Measurements from ENCODE around the gene PALD1. TPM values are rescaled to one million over a fixed set of nuclear protein-coding genes. Genes with fewer than 3 reads are reported as not detected.

Gene PALD1
- total RNA-seq, 1 experiment from 2014 or later = 33.1 TPM

DNA sequence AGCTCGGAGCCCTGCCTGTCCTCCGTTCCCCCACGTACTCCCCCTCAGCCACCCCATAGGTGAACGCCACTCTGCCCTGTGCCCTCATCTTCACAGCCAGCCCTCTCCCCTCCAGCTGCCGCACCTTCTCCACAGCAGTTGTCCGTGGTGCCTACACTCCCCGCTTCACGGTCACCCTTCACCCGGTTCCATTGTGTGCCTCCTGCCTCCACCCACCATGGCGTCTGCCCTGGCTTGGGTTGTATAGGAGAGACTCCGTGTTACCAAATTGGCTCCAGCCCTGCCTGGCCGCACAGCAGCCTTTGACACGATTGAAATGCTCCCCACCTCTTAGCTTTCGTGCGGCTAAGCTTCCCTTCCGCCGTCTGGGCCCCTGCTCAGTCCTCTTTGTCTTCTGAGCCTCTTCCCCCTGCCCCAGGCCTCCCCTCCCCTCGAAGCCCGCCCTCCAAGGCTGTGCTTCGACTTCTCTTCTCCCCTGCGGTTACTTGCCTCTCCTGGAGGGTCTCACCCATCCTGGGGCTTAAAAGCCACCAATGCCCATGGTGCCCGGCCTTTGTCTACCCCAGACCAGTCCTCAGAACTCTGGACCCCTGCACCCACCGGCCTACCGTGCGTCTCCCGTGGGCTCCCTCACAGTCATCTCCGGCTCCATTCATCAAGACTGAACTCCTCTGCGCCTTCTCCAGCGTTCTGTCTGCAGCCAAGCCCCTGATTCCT is 18.6 kb upstream of the PALD1 start:
- H3K9me2 ChIP-seq (ENCODE audit: insufficient read depth) = no peaks in the 10 kb centered on the region
- H2AFZ ChIP-seq (ENCODE audit: low read depth, low read length, poor library complexity, severe bottlenecking) = no peak overlapping the region
- H3K27ac ChIP-seq (ENCODE audit: low read depth, low read length) = no peak overlapping the region
- H3K9ac ChIP-seq (ENCODE audit: low read length) = no peak overlapping the region
- TF ChIP-seq SIN3A (IDR thresholded peaks at IDR 0.05; ENCODE audit: low read depth) (no peak), CEBPB (IDR thresholded peaks at IDR 0.05; ENCODE audit: low read depth) (no peak), ZFX (IDR thresholded peaks at IDR 0.05) (no peak), FOSL1 (IDR thresholded peaks at IDR 0.05; ENCODE audit: low read depth) (no peak), YY1 (IDR thresholded peaks at IDR 0.05; ENCODE audit: extremely low read depth, insufficient replicate concordance, low read depth, low read length) (no peak), EGR1 (IDR thresholded peaks at IDR 0.05; ENCODE audit: low read depth) (no peak), MAX (IDR thresholded peaks at IDR 0.05) (no peak), RAD21 (IDR thresholded peaks at IDR 0.05; ENCODE audit: low read depth) (no peak), CBX3 (IDR thresholded peaks at IDR 0.05; ENCODE audit: low read depth) (no peak), POLR2A (IDR thresholded peaks at IDR 0.05; ENCODE audit: borderline replicate concordance, extremely low read depth, insufficient read depth, insufficient read length) (no peak), EZH2 (IDR thresholded peaks at IDR 0.05) (no peak), JUND (IDR thresholded peaks at IDR 0.05) (no peak), ELF1 (IDR thresholded peaks at IDR 0.05; ENCODE audit: borderline replicate concordance, low read depth) (no peak), TCF7L2 (IDR thresholded peaks at IDR 0.05; ENCODE audit: borderline replicate concordance, extremely low read depth, insufficient read depth, insufficient read length) (no peak), EZH2phosphoT487 (IDR thresholded peaks at IDR 0.05; ENCODE audit: borderline replicate concordance) (no peak), SRF (IDR thresholded peaks at IDR 0.05; ENCODE audit: low read depth) (no peak), SP1 (IDR thresholded peaks at IDR 0.05; ENCODE audit: low read depth) (no peak)
- TF ChIP-seq, protein P1, sequence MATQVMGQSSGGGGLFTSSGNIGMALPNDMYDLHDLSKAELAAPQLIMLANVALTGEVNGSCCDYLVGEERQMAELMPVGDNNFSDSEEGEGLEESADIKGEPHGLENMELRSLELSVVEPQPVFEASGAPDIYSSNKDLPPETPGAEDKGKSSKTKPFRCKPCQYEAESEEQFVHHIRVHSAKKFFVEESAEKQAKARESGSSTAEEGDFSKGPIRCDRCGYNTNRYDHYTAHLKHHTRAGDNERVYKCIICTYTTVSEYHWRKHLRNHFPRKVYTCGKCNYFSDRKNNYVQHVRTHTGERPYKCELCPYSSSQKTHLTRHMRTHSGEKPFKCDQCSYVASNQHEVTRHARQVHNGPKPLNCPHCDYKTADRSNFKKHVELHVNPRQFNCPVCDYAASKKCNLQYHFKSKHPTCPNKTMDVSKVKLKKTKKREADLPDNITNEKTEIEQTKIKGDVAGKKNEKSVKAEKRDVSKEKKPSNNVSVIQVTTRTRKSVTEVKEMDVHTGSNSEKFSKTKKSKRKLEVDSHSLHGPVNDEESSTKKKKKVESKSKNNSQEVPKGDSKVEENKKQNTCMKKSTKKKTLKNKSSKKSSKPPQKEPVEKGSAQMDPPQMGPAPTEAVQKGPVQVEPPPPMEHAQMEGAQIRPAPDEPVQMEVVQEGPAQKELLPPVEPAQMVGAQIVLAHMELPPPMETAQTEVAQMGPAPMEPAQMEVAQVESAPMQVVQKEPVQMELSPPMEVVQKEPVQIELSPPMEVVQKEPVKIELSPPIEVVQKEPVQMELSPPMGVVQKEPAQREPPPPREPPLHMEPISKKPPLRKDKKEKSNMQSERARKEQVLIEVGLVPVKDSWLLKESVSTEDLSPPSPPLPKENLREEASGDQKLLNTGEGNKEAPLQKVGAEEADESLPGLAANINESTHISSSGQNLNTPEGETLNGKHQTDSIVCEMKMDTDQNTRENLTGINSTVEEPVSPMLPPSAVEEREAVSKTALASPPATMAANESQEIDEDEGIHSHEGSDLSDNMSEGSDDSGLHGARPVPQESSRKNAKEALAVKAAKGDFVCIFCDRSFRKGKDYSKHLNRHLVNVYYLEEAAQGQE (IDR thresholded peaks at IDR 0.05; ENCODE audit: low read depth) = no peak
- TF ChIP-seq, protein P2, sequence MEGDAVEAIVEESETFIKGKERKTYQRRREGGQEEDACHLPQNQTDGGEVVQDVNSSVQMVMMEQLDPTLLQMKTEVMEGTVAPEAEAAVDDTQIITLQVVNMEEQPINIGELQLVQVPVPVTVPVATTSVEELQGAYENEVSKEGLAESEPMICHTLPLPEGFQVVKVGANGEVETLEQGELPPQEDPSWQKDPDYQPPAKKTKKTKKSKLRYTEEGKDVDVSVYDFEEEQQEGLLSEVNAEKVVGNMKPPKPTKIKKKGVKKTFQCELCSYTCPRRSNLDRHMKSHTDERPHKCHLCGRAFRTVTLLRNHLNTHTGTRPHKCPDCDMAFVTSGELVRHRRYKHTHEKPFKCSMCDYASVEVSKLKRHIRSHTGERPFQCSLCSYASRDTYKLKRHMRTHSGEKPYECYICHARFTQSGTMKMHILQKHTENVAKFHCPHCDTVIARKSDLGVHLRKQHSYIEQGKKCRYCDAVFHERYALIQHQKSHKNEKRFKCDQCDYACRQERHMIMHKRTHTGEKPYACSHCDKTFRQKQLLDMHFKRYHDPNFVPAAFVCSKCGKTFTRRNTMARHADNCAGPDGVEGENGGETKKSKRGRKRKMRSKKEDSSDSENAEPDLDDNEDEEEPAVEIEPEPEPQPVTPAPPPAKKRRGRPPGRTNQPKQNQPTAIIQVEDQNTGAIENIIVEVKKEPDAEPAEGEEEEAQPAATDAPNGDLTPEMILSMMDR (IDR thresholded peaks at IDR 0.05 in 2 of 3, conservative IDR thresholded peaks at IDR 0.05 in 1 of 3; ENCODE audit: borderline replicate concordance in 1 of 3, insufficient read depth in 1 of 3, low read depth in 2 of 3, low read length in 2 of 3) = no peak
- TF ChIP-seq, protein P3, sequence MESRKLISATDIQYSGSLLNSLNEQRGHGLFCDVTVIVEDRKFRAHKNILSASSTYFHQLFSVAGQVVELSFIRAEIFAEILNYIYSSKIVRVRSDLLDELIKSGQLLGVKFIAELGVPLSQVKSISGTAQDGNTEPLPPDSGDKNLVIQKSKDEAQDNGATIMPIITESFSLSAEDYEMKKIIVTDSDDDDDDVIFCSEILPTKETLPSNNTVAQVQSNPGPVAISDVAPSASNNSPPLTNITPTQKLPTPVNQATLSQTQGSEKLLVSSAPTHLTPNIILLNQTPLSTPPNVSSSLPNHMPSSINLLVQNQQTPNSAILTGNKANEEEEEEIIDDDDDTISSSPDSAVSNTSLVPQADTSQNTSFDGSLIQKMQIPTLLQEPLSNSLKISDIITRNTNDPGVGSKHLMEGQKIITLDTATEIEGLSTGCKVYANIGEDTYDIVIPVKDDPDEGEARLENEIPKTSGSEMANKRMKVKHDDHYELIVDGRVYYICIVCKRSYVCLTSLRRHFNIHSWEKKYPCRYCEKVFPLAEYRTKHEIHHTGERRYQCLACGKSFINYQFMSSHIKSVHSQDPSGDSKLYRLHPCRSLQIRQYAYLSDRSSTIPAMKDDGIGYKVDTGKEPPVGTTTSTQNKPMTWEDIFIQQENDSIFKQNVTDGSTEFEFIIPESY (IDR thresholded peaks at IDR 0.05; ENCODE audit: extremely low read depth, insufficient replicate concordance, low read length) = no peak
- BruUV-seq (replicated peaks) = no TSS peak
- H3K36me3 ChIP-seq (ENCODE audit: control insufficient read depth in 1 of 2, insufficient read depth in 2 of 2, low read length in 2 of 2) = no peaks in the 10 kb centered on the region
- DNase-seq (ENCODE audit: low read depth, low spot score) (no peak), ATAC-seq (no peak)
- RAD21 ChIA-PET (ENCODE audit: low non-redundant PET in 1 of 2, low total read pairs in 2 of 2, uncharacterized antibody in 2 of 2, unreplicated experiment in 2 of 2) = interaction anchor here in 1 of 2 experiments (0.6 kb wide), 1 partner anchor 237 kb away, joined by 7 read pairs; no protein-coding TSS in a partner anchor
- H3K27me3 ChIP-seq (ENCODE audit: insufficient read depth, low read length) = no peaks in the 10 kb centered on the region
- peaks cover 31 to 54% of the 10 kb centered on the region in 2 experiments for H3K4me1 ChIP-seq (ENCODE audit: control insufficient read depth in 1 of 2, insufficient read depth in 2 of 2, low read length in 2 of 2)
- intact Hi-C loops (cut with micrococcal nuclease) = loop anchor here (5.0 kb wide), 2 partner anchors 297 to 422 kb away; no protein-coding TSS in a partner anchor
- no peak overlapping the region for H3K4me3 ChIP-seq (replicated peaks in 1 of 2; ENCODE audit: low read depth in 1 of 2, low read length in 2 of 2)
- CTCF ChIA-PET = no interaction called here
- H3K79me2 ChIP-seq (ENCODE audit: insufficient read depth, low read length) = no peaks in the 10 kb centered on the region
- POLR2A ChIA-PET = no interaction called here
- no peaks in the 10 kb centered on the region for H4K20me1 ChIP-seq (ENCODE audit: insufficient read depth)
- H3K9me3 ChIP-seq (ENCODE audit: control insufficient read depth in 1 of 2, insufficient read depth in 1 of 2, low read depth in 1 of 2, low read length in 2 of 2) = no peaks in the 10 kb centered on the region
- no peak overlapping the region for H3K4me2 ChIP-seq (ENCODE audit: low read length)

Measured in HCT116 (cell line).